ENCODE results near the gene ENDOD1.

DNA sequence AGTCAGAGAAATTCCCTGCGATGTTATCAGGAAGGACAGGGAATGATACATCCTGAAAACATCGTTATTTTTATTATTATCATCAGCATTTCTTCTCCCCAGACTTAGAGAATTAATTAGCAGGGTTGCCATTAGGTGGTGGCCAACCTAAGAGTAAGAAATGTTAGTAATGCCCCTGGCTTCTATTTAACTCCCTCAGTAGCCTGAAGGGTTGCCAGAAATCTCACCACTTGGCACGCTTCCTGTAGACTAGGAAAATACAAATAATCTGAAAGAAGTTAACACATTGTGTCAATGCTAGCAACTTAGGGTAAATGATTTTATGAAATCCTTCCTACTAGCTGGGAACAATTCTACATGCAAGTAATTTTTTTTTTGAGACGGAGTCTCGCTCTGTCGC, 45.5 kb downstream of the ENDOD1 start:
- TF ChIP-seq EZH2 (IDR thresholded peaks at IDR 0.05; ENCODE audit: low read length, unreplicated experiment) (no peak), EZH2phosphoT487 (IDR thresholded peaks at IDR 0.05; ENCODE audit: borderline replicate concordance, low read length) (no peak)
- TF ChIP-seq, protein P1, sequence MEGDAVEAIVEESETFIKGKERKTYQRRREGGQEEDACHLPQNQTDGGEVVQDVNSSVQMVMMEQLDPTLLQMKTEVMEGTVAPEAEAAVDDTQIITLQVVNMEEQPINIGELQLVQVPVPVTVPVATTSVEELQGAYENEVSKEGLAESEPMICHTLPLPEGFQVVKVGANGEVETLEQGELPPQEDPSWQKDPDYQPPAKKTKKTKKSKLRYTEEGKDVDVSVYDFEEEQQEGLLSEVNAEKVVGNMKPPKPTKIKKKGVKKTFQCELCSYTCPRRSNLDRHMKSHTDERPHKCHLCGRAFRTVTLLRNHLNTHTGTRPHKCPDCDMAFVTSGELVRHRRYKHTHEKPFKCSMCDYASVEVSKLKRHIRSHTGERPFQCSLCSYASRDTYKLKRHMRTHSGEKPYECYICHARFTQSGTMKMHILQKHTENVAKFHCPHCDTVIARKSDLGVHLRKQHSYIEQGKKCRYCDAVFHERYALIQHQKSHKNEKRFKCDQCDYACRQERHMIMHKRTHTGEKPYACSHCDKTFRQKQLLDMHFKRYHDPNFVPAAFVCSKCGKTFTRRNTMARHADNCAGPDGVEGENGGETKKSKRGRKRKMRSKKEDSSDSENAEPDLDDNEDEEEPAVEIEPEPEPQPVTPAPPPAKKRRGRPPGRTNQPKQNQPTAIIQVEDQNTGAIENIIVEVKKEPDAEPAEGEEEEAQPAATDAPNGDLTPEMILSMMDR (conservative IDR thresholded peaks at IDR 0.05; ENCODE audit: low read depth, low read length), result no peak
